Urinary bladder (tissue), 4 donors: ENCODE results near the gene CDH3. TPM values are rescaled to one million over a fixed set of nuclear protein-coding genes. Genes with fewer than 3 reads are reported as not detected.

Experiments
- DNase-seq: peaks from one replicate; pipeline ENCODE4 v3.0.0-alpha.2; 2015; ENCODE audit errors: extremely low spot score
- H3K27ac ChIP-seq: one replicate; pipeline ENCODE4 v1.5.1; 2013; ENCODE audit warnings: low read depth, mild to moderate bottlenecking, moderate library complexity
- H3K36me3 ChIP-seq: one replicate; pipeline ENCODE4 v1.6.1; 2013; ENCODE audit warnings: mild to moderate bottlenecking, moderate library complexity; ENCODE audit not compliant: insufficient read depth
- H3K4me1 ChIP-seq: one replicate; pipeline ENCODE4 v1.6.1; 2013; ENCODE audit warnings: mild to moderate bottlenecking, moderate library complexity; ENCODE audit not compliant: insufficient read depth
- H3K4me3 ChIP-seq: one replicate; pipeline ENCODE4 v1.5.1; 2013; ENCODE audit warnings: low read depth, low read length
- WGBS: extraction: QIAGEN DNeasy Blood & Tissue Kit; methylation state at CpG from one replicate; pipeline ENCODE4 v1.1.7; 2013; 5-methylcytosine and 5-hydroxymethylcytosine counted together
- polyA plus RNA-seq: library from polyadenylated mRNA; stranded (reverse); fragments of 200-250 nt; gene quantifications from one replicate; pipeline ENCODE4 v1.2.3, GENCODE V29; 2013
- total RNA-seq: library from RNA; depleted of rRNA; stranded (reverse); fragments of >200 nt; gene quantifications from one replicate; pipeline ENCODE4 v1.2.3, GENCODE V29; 2014
- donor health status: healthy with polysubstance abuse.
- donor health status: healthy.

Gene CDH3
- total RNA-seq (5.7 TPM), polyA plus RNA-seq (2.9 TPM)

- Histone ChIP-seq H3K36me3 (no peaks in the 10 kb centered on the region), H3K4me3 (peak within 1 kb of the TSS; percentile 30), H3K27ac (no peak within 1 kb of the TSS), H3K4me1 (no peaks in the 10 kb centered on the region)
- 2% methylated on average over 53 of the region's 53 CpGs for WGBS
- DNase-seq = no peak
Measured at GRCh38 chr16:68644715-68645493, at the start of gene CDH3. CDH3 (plus strand) TSS chr16:68645310; CDS start chr16:68645380, 70 bp downstream.

- 90% methylated on average over 6 of the region's 6 CpGs for WGBS
- no peak for DNase-seq
- H3K27ac ChIP-seq = no peak overlapping the region
Measured at GRCh38 chr16:68596266-68596665, 48.8 kb upstream of the CDH3 start.

GRCh38 chr16:68599586-68599985 lies 45.5 kb upstream of the CDH3 start:
- no peak overlapping the region for H3K4me3 ChIP-seq
- no peak overlapping the region for H3K27ac ChIP-seq
- H3K36me3 ChIP-seq = no peaks in the 10 kb centered on the region
- WGBS = 93% methylated on average over 1 of the region's 1 CpG
- no peaks in the 10 kb centered on the region for H3K4me1 ChIP-seq
- DNase-seq = no peak

More at GRCh38 chr16:68596266-68596665, 48.8 kb upstream of the CDH3 start:
- no peaks in the 10 kb centered on the region for H3K4me1 ChIP-seq
- no peak overlapping the region for H3K4me3 ChIP-seq
- no peaks in the 10 kb centered on the region for H3K36me3 ChIP-seq

- 75% methylated on average over 5 of the region's 5 CpGs for WGBS
- Histone ChIP-seq H3K4me1 (no peaks in the 10 kb centered on the region), H3K27ac (no peak overlapping the region), H3K4me3 (no peak overlapping the region), H3K36me3 (no peaks in the 10 kb centered on the region)
- DNase-seq = no peak
Measured at GRCh38 chr16:68605746-68606145, 39.4 kb upstream of the CDH3 start.

GRCh38 chr16:68607443-68607842 lies 37.7 kb upstream of the CDH3 start:
- Histone ChIP-seq H3K4me1 (no peaks in the 10 kb centered on the region), H3K36me3 (no peaks in the 10 kb centered on the region), H3K27ac (no peak overlapping the region), H3K4me3 (no peak overlapping the region)
- WGBS = 97% methylated on average over 7 of the region's 7 CpGs
- no peak for DNase-seq

- Histone ChIP-seq H3K4me1 (no peaks in the 10 kb centered on the region), H3K36me3 (no peaks in the 10 kb centered on the region), H3K27ac (no peak overlapping the region), H3K4me3 (no peak overlapping the region)
- 94% methylated on average over 2 of the region's 2 CpGs for WGBS
- no peak for DNase-seq
Measured at GRCh38 chr16:68608330-68608729, 36.8 kb upstream of the CDH3 start.

- WGBS = 92% methylated on average over 3 of the region's 3 CpGs
- DNase-seq = no peak
- Histone ChIP-seq H3K27ac (no peak overlapping the region), H3K4me1 (no peaks in the 10 kb centered on the region), H3K36me3 (no peaks in the 10 kb centered on the region), H3K4me3 (no peak overlapping the region)
Measured at GRCh38 chr16:68612996-68613395, 32.1 kb upstream of the CDH3 start.

GRCh38 chr16:68617734-68618133 lies 27.4 kb upstream of the CDH3 start:
- no peaks in the 10 kb centered on the region for H3K4me1 ChIP-seq
- H3K4me3 ChIP-seq = no peak overlapping the region

GRCh38 chr16:68626557-68626956 lies 18.6 kb upstream of the CDH3 start:
- no peak overlapping the region for H3K4me3 ChIP-seq
- 81% methylated on average over 8 of the region's 8 CpGs for WGBS
- no peaks in the 10 kb centered on the region for H3K4me1 ChIP-seq
- DNase-seq = no peak
- no peaks in the 10 kb centered on the region for H3K36me3 ChIP-seq
- no peak overlapping the region for H3K27ac ChIP-seq

More at GRCh38 chr16:68617734-68618133, 27.4 kb upstream of the CDH3 start:
- WGBS = 87% methylated on average over 7 of the region's 7 CpGs
- H3K36me3 ChIP-seq = no peaks in the 10 kb centered on the region
- DNase-seq = no peak
- H3K27ac ChIP-seq = no peak overlapping the region

GRCh38 chr16:68627951-68628425 lies 17.1 kb upstream of the CDH3 start:
- no peak for DNase-seq
- WGBS = 41% methylated on average over 5 of the region's 5 CpGs
- Histone ChIP-seq H3K27ac (no peak overlapping the region), H3K36me3 (no peaks in the 10 kb centered on the region), H3K4me3 (no peak overlapping the region), H3K4me1 (no peaks in the 10 kb centered on the region)

- Histone ChIP-seq H3K27ac (no peak overlapping the region), H3K4me3 (no peak overlapping the region), H3K36me3 (no peaks in the 10 kb centered on the region), H3K4me1 (no peaks in the 10 kb centered on the region)
- 74% methylated on average over 7 of the region's 7 CpGs for WGBS
- DNase-seq = no peak
Measured at GRCh38 chr16:68629351-68629910, 15.7 kb upstream of the CDH3 start.

GRCh38 chr16:68636064-68636560 lies 9.0 kb upstream of the CDH3 start:
- no peaks in the 10 kb centered on the region for H3K36me3 ChIP-seq
- no peaks in the 10 kb centered on the region for H3K4me1 ChIP-seq
- DNase-seq = no peak
- 46% methylated on average over 12 of the region's 12 CpGs for WGBS
- H3K27ac ChIP-seq = no peak overlapping the region
- no peak overlapping the region for H3K4me3 ChIP-seq

GRCh38 chr16:68636818-68637217 lies 8.3 kb upstream of the CDH3 start:
- WGBS = 48% methylated on average over 1 of the region's 1 CpG
- H3K27ac ChIP-seq = no peak overlapping the region

GRCh38 chr16:68640972-68641371 lies 4.1 kb upstream of the CDH3 start:
- Histone ChIP-seq H3K27ac (no peak overlapping the region), H3K4me3 (no peak overlapping the region), H3K36me3 (no peaks in the 10 kb centered on the region), H3K4me1 (no peaks in the 10 kb centered on the region)
- 71% methylated on average over 3 of the region's 3 CpGs for WGBS
- DNase-seq = no peak

More at GRCh38 chr16:68636818-68637217, 8.3 kb upstream of the CDH3 start:
- Histone ChIP-seq H3K4me1 (no peaks in the 10 kb centered on the region), H3K4me3 (no peak overlapping the region), H3K36me3 (no peaks in the 10 kb centered on the region)
- no peak for DNase-seq
